H9 (cell line): Measurements from ENCODE around the gene HOXC10. TPM values are rescaled to one million over a fixed set of nuclear protein-coding genes. Genes with fewer than 3 reads are reported as not detected.

ENCODE experiments used
- DNase-seq: peaks from one replicate; pipeline ENCODE4 v3.0.0-alpha.2; 2017
- H2AFZ ChIP-seq: one replicate; pipeline ENCODE4 v1.6.1; 2013; ENCODE audit warnings: mild to moderate bottlenecking, low read length, control low read depth, moderate library complexity
- H2AK5ac ChIP-seq: 2 replicates; pipeline ENCODE4 v1.6.1; 2013; ENCODE audit warnings: low read length, control low read depth, mixed read lengths; ENCODE audit not compliant: insufficient read length
- H2BK120ac ChIP-seq: one replicate; pipeline ENCODE4 v1.6.1; 2013; ENCODE audit warnings: low read depth, mild to moderate bottlenecking, low read length, control low read depth, inconsistent platforms; ENCODE audit not compliant: poor library complexity, severe bottlenecking
- H2BK12ac ChIP-seq: 2 replicates; pipeline ENCODE4 v1.6.1; 2013; ENCODE audit warnings: low read length, control low read depth, mixed read lengths, low read depth; ENCODE audit not compliant: insufficient read length
- H2BK15ac ChIP-seq: 2 replicates; pipeline ENCODE4 v1.6.1; 2013; ENCODE audit warnings: low read depth, low read length, control low read depth
- H2BK20ac ChIP-seq: one replicate; pipeline ENCODE4 v1.6.1; 2013; ENCODE audit warnings: low read depth, mild to moderate bottlenecking, low read length, control low read depth, inconsistent platforms; ENCODE audit not compliant: poor library complexity, severe bottlenecking
- H2BK5ac ChIP-seq: 2 replicates; pipeline ENCODE4 v1.6.1; 2013; ENCODE audit warnings: low read length, control low read depth, mixed read lengths; ENCODE audit not compliant: insufficient read length
- H3K14ac ChIP-seq: 2 replicates; pipeline ENCODE4 v1.6.1; 2013; ENCODE audit warnings: low read length, control low read depth; ENCODE audit not compliant: insufficient read depth
- H3K18ac ChIP-seq: 2 replicates; pipeline ENCODE4 v1.6.1; 2013; ENCODE audit warnings: low read depth, mild to moderate bottlenecking, mixed read lengths, low read length, control low read depth; ENCODE audit not compliant: insufficient read length
- H3K23ac ChIP-seq: 2 replicates; pipeline ENCODE4 v1.6.1; 2013; ENCODE audit warnings: low read length, control low read depth, mixed read lengths, low read depth; ENCODE audit not compliant: insufficient read length
- H3K23me2 ChIP-seq: 2 replicates; pipeline ENCODE4 v1.6.1; 2013; ENCODE audit warnings: low read depth, mild to moderate bottlenecking, mixed read lengths, low read length, control low read depth; ENCODE audit not compliant: insufficient read length, poor library complexity, severe bottlenecking
- H3K27ac ChIP-seq: 2 replicates; pipeline ENCODE4 v1.5.1; 2013; ENCODE audit warnings: low read length, control low read depth, mixed read lengths, low read depth; ENCODE audit not compliant: insufficient read length
- H3K27me3 ChIP-seq: 2 replicates; pipeline ENCODE4 v1.6.1; 2013; ENCODE audit warnings: low read length, control low read depth, inconsistent platforms; ENCODE audit not compliant: insufficient read depth
- H3K4ac ChIP-seq: 2 replicates; pipeline ENCODE4 v1.6.1; 2013; ENCODE audit warnings: low read depth, mild to moderate bottlenecking, control low read depth, inconsistent platforms, low read length, moderate library complexity
- H3K4me1 ChIP-seq: 2 replicates; pipeline ENCODE4 v1.6.1; 2013; ENCODE audit warnings: low read length, control low read depth, inconsistent platforms; ENCODE audit not compliant: insufficient read depth
- H3K4me2 ChIP-seq: 2 replicates; pipeline ENCODE4 v1.6.1; 2013; ENCODE audit warnings: low read length, control low read depth, mixed read lengths; ENCODE audit not compliant: insufficient read length, insufficient read depth
- H3K56ac ChIP-seq: 2 replicates; pipeline ENCODE4 v1.6.1; 2013; ENCODE audit warnings: low read depth, mild to moderate bottlenecking, mixed read lengths, low read length, control low read depth; ENCODE audit not compliant: insufficient read length
- H3K79me1 ChIP-seq: 2 replicates; pipeline ENCODE4 v1.6.1; 2013; ENCODE audit warnings: low read depth, mild to moderate bottlenecking, moderate library complexity, low read length, control low read depth, inconsistent platforms; ENCODE audit not compliant: insufficient read depth, poor library complexity, severe bottlenecking
- H3K79me2 ChIP-seq: 2 replicates; pipeline ENCODE4 v1.6.1; 2013; ENCODE audit warnings: low read length, control low read depth, inconsistent platforms; ENCODE audit not compliant: insufficient read depth
- H3K9ac ChIP-seq: 2 replicates; pipeline ENCODE4 v1.6.1; 2013; ENCODE audit warnings: low read length, control low read depth, mixed read lengths; ENCODE audit not compliant: insufficient read length; ENCODE audit errors: extremely low read depth
- H3K9me3 ChIP-seq: one replicate; pipeline ENCODE4 v1.6.1; 2013; ENCODE audit warnings: low read depth, low read length, inconsistent platforms; ENCODE audit not compliant: control insufficient read depth
- H3T11ph ChIP-seq: one replicate; pipeline ENCODE4 v1.6.1; 2013; ENCODE audit warnings: mild to moderate bottlenecking, low read length, control low read depth, inconsistent platforms
- H4K20me1 ChIP-seq: one replicate; pipeline ENCODE4 v1.6.1; 2013; ENCODE audit not compliant: control insufficient read depth, insufficient read length, insufficient read depth
- H4K5ac ChIP-seq: 2 replicates; pipeline ENCODE4 v1.6.1; 2013; ENCODE audit warnings: low read depth, mild to moderate bottlenecking, mixed read lengths, low read length, control low read depth; ENCODE audit not compliant: insufficient read length
- H4K8ac ChIP-seq: replicated peaks from 2 replicates; pipeline ENCODE4 v1.6.1; 2013; ENCODE audit warnings: low read length, control low read depth, mixed read lengths, low read depth; ENCODE audit not compliant: insufficient read length
- H4K91ac ChIP-seq: 2 replicates; pipeline ENCODE4 v1.6.1; 2013; ENCODE audit warnings: low read depth, mild to moderate bottlenecking, moderate library complexity, mixed read lengths, low read length, control low read depth; ENCODE audit not compliant: insufficient read length
- H3K27ac Mint-ChIP-seq, 3 experiments: 2 replicates in 2 of 3; 3 replicates in 1 of 3; pipeline ENCODE4 v1.8.0; 2020 to 2021; ENCODE audit warnings: mixed read lengths in 3 of 3, mild to moderate bottlenecking in 1 of 3, moderate library complexity in 1 of 3
- H3K27me3 Mint-ChIP-seq: 2 replicates; pipeline ENCODE4 v1.8.0; 2021; ENCODE audit warnings: low read depth, mild to moderate bottlenecking, moderate library complexity, mixed read lengths
- H3K36me3 Mint-ChIP-seq, 3 experiments: 2 replicates in 2 of 3; 3 replicates in 1 of 3; pipeline ENCODE4 v1.8.0; 2020 to 2021; ENCODE audit warnings: low read depth in 3 of 3, mixed read lengths in 3 of 3; ENCODE audit not compliant: insufficient read depth in 1 of 3
- H3K4me1 Mint-ChIP-seq, 2 experiments: 2 replicates each; pipeline ENCODE4 v1.8.0; 2020; ENCODE audit warnings: mixed read lengths in 2 of 2
- H3K4me3 Mint-ChIP-seq, 2 experiments: 2 replicates in 1 of 2; 3 replicates in 1 of 2; pipeline ENCODE4 v1.8.0; 2020 to 2021; ENCODE audit warnings: mild to moderate bottlenecking in 2 of 2, mixed read lengths in 2 of 2, moderate library complexity in 1 of 2
- H3K9me3 Mint-ChIP-seq, 2 experiments: 2 replicates in 1 of 2; 3 replicates in 1 of 2; pipeline ENCODE4 v1.8.0; 2020; ENCODE audit warnings: mild to moderate bottlenecking in 2 of 2, mixed read lengths in 2 of 2, moderate library complexity in 1 of 2
- WGBS: extraction: QIAGEN DNeasy Blood & Tissue Kit; methylation state at CpG from one replicate; pipeline ENCODE4 v1.1.7; 2013; ENCODE audit warnings: missing lambda C conversion rate, low lambda C conversion rate, mixed read lengths; ENCODE audit not compliant: insufficient read length; ENCODE audit errors: extremely low coverage; 5-methylcytosine and 5-hydroxymethylcytosine counted together
- total RNA-seq: library from RNA; stranded (reverse); gene quantifications from 2 replicates; pipeline ENCODE4 v1.2.1, GENCODE V29; 2021
- TF ChIP-seq, protein P1 (sequence below): fragments of 200-600 bp; sonication (generic); conservative IDR thresholded peaks from 3 replicates; pipeline ENCODE4 v1.8.0; 2021; ENCODE audit warnings: antibody characterized with exemption, mild to moderate bottlenecking

The HOXC10 gene
- total RNA-seq, 1 experiment from 2014 or later, result not detected

DNA sequence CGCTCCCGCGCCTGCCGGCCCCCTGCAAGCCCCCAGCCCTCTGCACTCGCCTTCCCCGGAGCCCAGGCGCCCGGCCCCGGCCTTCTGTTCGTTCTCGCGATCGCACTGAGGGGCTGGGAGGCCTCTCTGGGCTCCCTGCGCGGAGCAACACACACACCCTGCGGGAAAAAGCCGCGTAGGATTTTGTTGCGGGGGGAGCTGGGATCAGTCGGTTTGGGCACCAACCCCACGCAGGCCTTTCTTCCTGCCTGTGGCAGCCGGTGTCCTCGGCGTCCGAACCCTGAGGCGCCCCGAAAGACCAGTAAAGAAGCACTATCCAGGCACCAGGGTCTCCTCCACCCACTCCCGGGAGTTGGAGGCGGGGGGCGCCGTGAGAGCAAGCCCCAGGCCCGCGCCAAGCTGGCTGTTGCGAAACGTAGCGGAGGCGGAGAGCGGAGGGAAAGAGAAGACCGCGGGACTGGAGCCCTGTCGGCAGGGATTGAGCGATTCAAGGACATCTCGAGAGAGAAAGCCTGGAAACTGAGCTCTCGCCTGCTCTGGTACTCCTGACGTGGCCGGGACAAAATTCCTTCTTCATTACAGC is 46.0 kb downstream of the HOXC10 start:
- Histone ChIP-seq H4K8ac (no peak overlapping the region), H3K9ac (no peak overlapping the region), H3K23ac (no peak overlapping the region), H3K18ac (no peak overlapping the region), H3K27ac (no peak overlapping the region), H3K23me2 (no peaks in the 10 kb centered on the region), H2AFZ (no peak overlapping the region), H3K27me3 (peaks cover 97% of the 10 kb centered on the region), H2BK120ac (no peak overlapping the region), H2BK15ac (no peak overlapping the region), H3K4ac (no peak overlapping the region), H4K20me1 (no peaks in the 10 kb centered on the region), H4K5ac (no peak overlapping the region), H3T11ph (no peak overlapping the region), H3K4me2 (no peak overlapping the region), H3K9me3 (no peaks in the 10 kb centered on the region), H3K14ac (no peak overlapping the region; the same call in 1 of the 2 replicates), H3K4me1 (no peaks in the 10 kb centered on the region), H3K56ac (no peak overlapping the region), H2BK12ac (no peak overlapping the region), H3K79me1 (no peaks in the 10 kb centered on the region), H4K91ac (no peak overlapping the region), H2BK20ac (no peak overlapping the region), H2BK5ac (no peak overlapping the region), H2AK5ac (no peak overlapping the region), H3K79me2 (no peaks in the 10 kb centered on the region)
- Mint-ChIP-seq H3K36me3 (peaks cover 0 to 6% (median 0%) of the 10 kb centered on the region in 3 experiments; a peak in 2 of 7 replicates), H3K27ac (no peak overlapping the region), H3K4me3 (no peak overlapping the region), H3K27me3 (peaks cover 99% of the 10 kb centered on the region), H3K4me1 (peaks cover 17 to 25% of the 10 kb centered on the region in 2 experiments), H3K9me3 (peaks cover 3 to 11% of the 10 kb centered on the region in 2 experiments; a peak in 3 of 5 replicates)
- WGBS, result no CpG with 5 or more reads among the region's 46 CpGs
- TF ChIP-seq, protein P1, sequence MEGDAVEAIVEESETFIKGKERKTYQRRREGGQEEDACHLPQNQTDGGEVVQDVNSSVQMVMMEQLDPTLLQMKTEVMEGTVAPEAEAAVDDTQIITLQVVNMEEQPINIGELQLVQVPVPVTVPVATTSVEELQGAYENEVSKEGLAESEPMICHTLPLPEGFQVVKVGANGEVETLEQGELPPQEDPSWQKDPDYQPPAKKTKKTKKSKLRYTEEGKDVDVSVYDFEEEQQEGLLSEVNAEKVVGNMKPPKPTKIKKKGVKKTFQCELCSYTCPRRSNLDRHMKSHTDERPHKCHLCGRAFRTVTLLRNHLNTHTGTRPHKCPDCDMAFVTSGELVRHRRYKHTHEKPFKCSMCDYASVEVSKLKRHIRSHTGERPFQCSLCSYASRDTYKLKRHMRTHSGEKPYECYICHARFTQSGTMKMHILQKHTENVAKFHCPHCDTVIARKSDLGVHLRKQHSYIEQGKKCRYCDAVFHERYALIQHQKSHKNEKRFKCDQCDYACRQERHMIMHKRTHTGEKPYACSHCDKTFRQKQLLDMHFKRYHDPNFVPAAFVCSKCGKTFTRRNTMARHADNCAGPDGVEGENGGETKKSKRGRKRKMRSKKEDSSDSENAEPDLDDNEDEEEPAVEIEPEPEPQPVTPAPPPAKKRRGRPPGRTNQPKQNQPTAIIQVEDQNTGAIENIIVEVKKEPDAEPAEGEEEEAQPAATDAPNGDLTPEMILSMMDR, result no peak
- DNase-seq, result no peak
